Adipose tissue (tissue), 3 donors: ENCODE results near the gene FRMD4A. TPM values are rescaled to one million over a fixed set of nuclear protein-coding genes. Genes with fewer than 3 reads are reported as not detected.

Experiments used
- H3K27ac ChIP-seq: one replicate; pipeline ENCODE4 v1.5.1; 2013; ENCODE audit warnings: low read depth, low read length
- WGBS, 3 donors: extraction: QIAGEN DNeasy Blood & Tissue Kit; methylation state at CpG; one replicate each; pipeline ENCODE4 v1.1.7; 2013; 5-methylcytosine and 5-hydroxymethylcytosine counted together
- polyA plus RNA-seq, 3 donors: library from polyadenylated mRNA; stranded (reverse); fragments of 200-250 nt; gene quantifications; one replicate each; pipeline ENCODE4 v1.2.3, GENCODE V29; 2013
- donor health status: healthy with polysubstance abuse.
- donor health status: Bipolar disorder and iron deficiency.
- donor health status: healthy.

Gene FRMD4A
- polyA plus RNA-seq, 3 donors = 16.6 to 83.5 (median 22.2) TPM

- 28 to 52% (median 28%) methylated on average over 13 of the region's 13 CpGs for WGBS, 3 donors
Observed at GRCh38 chr10:14180911-14181566, 149.7 kb downstream of the FRMD4A start.

GRCh38 chr10:14179251-14179650 is 151.5 kb downstream of the FRMD4A start:
- H3K27ac ChIP-seq = no peak overlapping the region
- 32 to 43% (median 36%) methylated on average over 2 of the region's 2 CpGs for WGBS, 3 donors

More at GRCh38 chr10:14180911-14181566, 149.7 kb downstream of the FRMD4A start:
- H3K27ac ChIP-seq = no peak overlapping the region

- WGBS, 3 donors = 3% methylated on average over 32 of the region's 32 CpGs
- H3K27ac ChIP-seq = no peak overlapping the region
Observed at GRCh38 chr10:14173706-14174594, 156.8 kb downstream of the FRMD4A start.

GRCh38 chr10:14173391-14173705 is 157.4 kb downstream of the FRMD4A start:
- 2 to 7% (median 2%) methylated on average over 6 of the region's 6 CpGs for WGBS, 3 donors

GRCh38 chr10:14172336-14172950 is 158.3 kb downstream of the FRMD4A start:
- 89 to 94% (median 90%) methylated on average over 13 of the region's 13 CpGs for WGBS, 3 donors

More at GRCh38 chr10:14173391-14173705, 157.4 kb downstream of the FRMD4A start:
- no peak overlapping the region for H3K27ac ChIP-seq

GRCh38 chr10:14171336-14171735 is 159.4 kb downstream of the FRMD4A start:
- 95 to 97% (median 96%) methylated on average over 1 of the region's 1 CpG for WGBS, 3 donors
- H3K27ac ChIP-seq = no peak overlapping the region

More at GRCh38 chr10:14172336-14172950, 158.3 kb downstream of the FRMD4A start:
- H3K27ac ChIP-seq = no peak overlapping the region

- no peak overlapping the region for H3K27ac ChIP-seq
- WGBS, 3 donors = 57 to 83% (median 58%) methylated on average over 20 of the region's 20 CpGs
Observed at GRCh38 chr10:14163377-14164086, 167.2 kb downstream of the FRMD4A start.

GRCh38 chr10:14162629-14163344 is 167.9 kb downstream of the FRMD4A start:
- WGBS, 3 donors = 65 to 82% (median 75%) methylated on average over 5 of the region's 5 CpGs
- no peak overlapping the region for H3K27ac ChIP-seq

GRCh38 chr10:14162061-14162460 is 168.7 kb downstream of the FRMD4A start:
- no peak overlapping the region for H3K27ac ChIP-seq
- 89 to 92% (median 91%) methylated on average over 5 of the region's 5 CpGs for WGBS, 3 donors

- WGBS, 3 donors = 94 to 97% (median 95%) methylated on average over 1 of the region's 1 CpG
- no peak overlapping the region for H3K27ac ChIP-seq
Observed at GRCh38 chr10:14160299-14160698, 170.4 kb downstream of the FRMD4A start.

- no peak overlapping the region for H3K27ac ChIP-seq
Observed at GRCh38 chr10:14158575-14158974, 172.1 kb downstream of the FRMD4A start.

GRCh38 chr10:14156104-14156503 is 174.6 kb downstream of the FRMD4A start:
- 84 to 90% (median 87%) methylated on average over 5 of the region's 5 CpGs for WGBS, 3 donors
- no peak overlapping the region for H3K27ac ChIP-seq

GRCh38 chr10:14153570-14154055 is 177.1 kb downstream of the FRMD4A start:
- 56 to 71% (median 70%) methylated on average over 17 of the region's 17 CpGs for WGBS, 3 donors

GRCh38 chr10:14151571-14151970 is 179.2 kb downstream of the FRMD4A start:
- 30 to 62% (median 60%) methylated on average over 1 of the region's 1 CpG for WGBS, 3 donors
- no peak overlapping the region for H3K27ac ChIP-seq

More at GRCh38 chr10:14153570-14154055, 177.1 kb downstream of the FRMD4A start:
- H3K27ac ChIP-seq = no peak overlapping the region

GRCh38 chr10:14150526-14150925 is 180.2 kb downstream of the FRMD4A start:
- H3K27ac ChIP-seq = no peak overlapping the region
- WGBS, 3 donors = 71 to 78% (median 76%) methylated on average over 4 of the region's 4 CpGs

- WGBS, 3 donors = 73 to 82% (median 78%) methylated on average over 4 of the region's 4 CpGs
- no peak overlapping the region for H3K27ac ChIP-seq
Observed at GRCh38 chr10:14146501-14146900, 184.2 kb downstream of the FRMD4A start.

GRCh38 chr10:14146025-14146424 is 184.7 kb downstream of the FRMD4A start:
- WGBS, 3 donors = 70 to 81% (median 76%) methylated on average over 3 of the region's 3 CpGs
- H3K27ac ChIP-seq = no peak overlapping the region

GRCh38 chr10:14144451-14144850 is 186.3 kb downstream of the FRMD4A start:
- H3K27ac ChIP-seq = no peak overlapping the region
- 63 to 76% (median 76%) methylated on average over 4 of the region's 4 CpGs for WGBS, 3 donors
